Epithelial cell of esophagus (primary cell): ENCODE data around the gene THOC7.
A peak's percentile ranks its signal among the peaks of the same experiment; 100 is the strongest.

Experiments
- DNase-seq: peaks from one replicate; pipeline ENCODE4 v3.0.0; 2010; ENCODE audit warnings: low read depth
- H3K4me3 ChIP-seq: 2 replicates; pipeline ENCODE4 v1.5.1; 2011; ENCODE audit warnings: mild to moderate bottlenecking, low read length, control low read depth
- CTCF ChIP-seq: IDR thresholded peaks from 2 replicates; pipeline ENCODE4 v1.5.1; 2011; ENCODE audit warnings: low read depth, mild to moderate bottlenecking, low read length, control low read depth, inconsistent platforms; ENCODE audit not compliant: insufficient read depth; ENCODE audit errors: missing control alignments

THOC7 gene

GRCh38 chr3:63818282-63819150 lies 45.1 kb downstream of the THOC7 start:
- TF ChIP-seq CTCF = peak; percentile 81
- DNase-seq = peak; percentile 63
- no peak overlapping the region for H3K4me3 ChIP-seq

- no peak overlapping the region for H3K4me3 ChIP-seq
- TF ChIP-seq CTCF = no peak
- DNase-seq = no peak
Measured at GRCh38 chr3:63817225-63817624, 46.4 kb downstream of the THOC7 start.

- no peak for TF ChIP-seq CTCF
- peak; percentile 10 for DNase-seq
- H3K4me3 ChIP-seq = no peak overlapping the region
Measured at GRCh38 chr3:63814237-63814636, 49.4 kb downstream of the THOC7 start.

- no peak for TF ChIP-seq CTCF
- DNase-seq = peak; percentile 66
Measured at GRCh38 chr3:63809607-63810006, 54.0 kb downstream of the THOC7 start.

GRCh38 chr3:63808633-63809032 lies 55.0 kb downstream of the THOC7 start:
- no peak for TF ChIP-seq CTCF
- DNase-seq = peak; percentile 44
- no peak overlapping the region for H3K4me3 ChIP-seq

More at GRCh38 chr3:63809607-63810006, 54.0 kb downstream of the THOC7 start:
- no peak overlapping the region for H3K4me3 ChIP-seq

GRCh38 chr3:63807961-63808565 lies 55.5 kb downstream of the THOC7 start:
- no peak for DNase-seq
- TF ChIP-seq CTCF = no peak
- H3K4me3 ChIP-seq = no peak overlapping the region
